K562 (cell line): Measurements from ENCODE around the gene ZER1. TPM values are rescaled to one million over a fixed set of nuclear protein-coding genes. Genes with fewer than 3 reads are reported as not detected.

ENCODE experiments used
- ARID4B ChIP-seq: sonication (generic); formaldehyde crosslinking; IDR thresholded peaks from 2 replicates; pipeline ENCODE4 v1.8.0; 2022; ENCODE audit warnings: mild to moderate bottlenecking, missing genetic modification reagents
- C11orf30 ChIP-seq: fragments of 450-650 bp; IDR thresholded peaks from 2 replicates; pipeline ENCODE4 v1.6.1; 2016; ENCODE audit warnings: low read depth, mild to moderate bottlenecking
- CREB1 ChIP-seq, 2 experiments: sonication (generic) in 1 of 2; formaldehyde crosslinking in 1 of 2; IDR thresholded peaks; 2 replicates each; pipeline versions ENCODE4 v1.6.1 to v1.8.0; 2012 to 2022; ENCODE audit warnings: inconsistent platforms in 1 of 2, mild to moderate bottlenecking in 1 of 2, missing genetic modification reagents in 1 of 2, moderate library complexity in 1 of 2
- FOSL1 ChIP-seq: fragments of 200-800 bp; sonication (Bioruptor generic); conservative IDR thresholded peaks from 2 replicates; pipeline ENCODE4 v1.6.1; 2016; ENCODE audit warnings: missing genetic modification characterization, missing compliant biosample characterization
- ILF3 ChIP-seq: fragments of 450-650 bp; IDR thresholded peaks from 2 replicates; pipeline ENCODE4 v1.6.1; 2018; ENCODE audit warnings: antibody characterized with exemption, mild to moderate bottlenecking, moderate library complexity, borderline replicate concordance
- MCM3 ChIP-seq: fragments of 450-650 bp; IDR thresholded peaks from 2 replicates; pipeline ENCODE4 v1.6.1; 2016
- MXI1 ChIP-seq: IDR thresholded peaks from 2 replicates; pipeline ENCODE4 v1.6.1; 2011; ENCODE audit warnings: low read depth, mild to moderate bottlenecking, improper control_type of control experiment, low read length
- RBM39 ChIP-seq: fragments of 200-400 bp; formaldehyde crosslinking; optimal IDR thresholded peaks from 2 replicates; pipeline ENCODE3; 2018; ENCODE audit warnings: low read depth, low read length
- SETDB1 ChIP-seq: IDR thresholded peaks from one replicate; pipeline ENCODE4 v1.6.1; 2012; ENCODE audit warnings: low read length, control low read depth, inconsistent platforms
- SUPT5H ChIP-seq: fragments of 450-650 bp; IDR thresholded peaks from 2 replicates; pipeline ENCODE4 v1.6.1; 2016
- TBL1XR1 ChIP-seq, 2 experiments: IDR thresholded peaks; 2 replicates each; pipeline ENCODE4 v1.6.1; 2012; ENCODE audit warnings: improper control_type of control experiment in 2 of 2, low read length in 2 of 2, mild to moderate bottlenecking in 1 of 2
- ZNF12 ChIP-seq: sonication (generic); formaldehyde crosslinking; IDR thresholded peaks from 2 replicates; pipeline ENCODE4 v1.4.0; 2020; ENCODE audit warnings: mild to moderate bottlenecking, missing genetic modification reagents
- ZNF766 ChIP-seq: fragments of 200-800 bp; sonication (Bioruptor generic); conservative IDR thresholded peaks from 2 replicates; pipeline ENCODE4 v1.6.1; 2016; ENCODE audit warnings: missing genetic modification characterization, missing compliant biosample characterization
- polyA plus RNA-seq, 8 experiments: library from polyadenylated mRNA; depleted of rRNA in 4 of 8; stranded (reverse) in 5 of 8; unstranded in 3 of 8; fragments of >200 nt; fragmentation: Nextera tagmentation in 2 of 8; fragmentation: Illumina TruSeq in 1 of 8; extraction: Ambion mirVana in 2 of 8; extraction: Trizol in 1 of 8; gene quantifications; 2 replicates each; pipeline versions ENCODE4 v1.2.1 to v1.2.3, GENCODE V29; 2011 to 2014; ENCODE audit warnings: inconsistent platforms in 1 of 8, missing spikeins in 1 of 8
- total RNA-seq, 7 experiments: library from RNA; depleted of rRNA in 6 of 7; stranded (reverse); fragments of >200 nt in 6 of 7; fragmentation: Illumina TruSeq in 2 of 7; extraction: Trizol in 2 of 7; gene quantifications; 2 replicates each; pipeline versions ENCODE4 v1.2.1 to v1.2.3, GENCODE V29; 2011 to 2021; ENCODE audit warnings: low replicate concordance in 1 of 7
- TF ChIP-seq, protein P1 (sequence below): fragments of 450-650 bp; conservative IDR thresholded peaks from 2 replicates; pipeline ENCODE4 v1.6.1; 2016; ENCODE audit warnings: missing genetic modification characterization, low read depth, mild to moderate bottlenecking, missing compliant biosample characterization, moderate library complexity
- TF ChIP-seq, protein P2 (sequence below): fragments of 450-650 bp; formaldehyde crosslinking; IDR thresholded peaks from 2 replicates; pipeline ENCODE4 v1.4.0; 2020; ENCODE audit warnings: mild to moderate bottlenecking, mixed read lengths
- TF ChIP-seq, protein P3 (sequence below), 2 experiments: fragments of 450-650 bp in 1 of 2; sonication (generic) in 1 of 2; formaldehyde crosslinking in 1 of 2; IDR thresholded peaks in 1 of 2; conservative IDR thresholded peaks in 1 of 2; 2 replicates each; pipeline versions ENCODE4 v1.6.1 to v1.8.1; 2016 to 2023; ENCODE audit warnings: mild to moderate bottlenecking in 2 of 2, moderate library complexity in 2 of 2, inconsistent platforms in 1 of 2, missing genetic modification reagents in 1 of 2
- TF ChIP-seq, protein P4 (sequence below): fragments of 250-450 bp; sonication (Bioruptor Pico); IDR thresholded peaks from 2 replicates; pipeline ENCODE4 v1.8.0; 2021; ENCODE audit warnings: mild to moderate bottlenecking, moderate library complexity

ZER1 gene
- total and polyA plus RNA-seq, 9 of the 15 experiments (the other 6 are each of a cell fraction or from before 2014, with no cell fraction given) = 0.07 to 10.7 (median 6.2) TPM

GRCh38 chr9:128688501-128689292, 83.0 kb downstream of the ZER1 start, which contains the start of gene SET (continued):
- TF ChIP-seq CREB1 (IDR thresholded peaks at IDR 0.05) (peak; percentile 68; the same call in 1 of the 2 replicates), CREB1 (CRISPR knock-in tag; IDR thresholded peaks at IDR 0.05) (no peak), ZNF12 (CRISPR knock-in tag) (peak; percentile 83), SUPT5H (peak; percentile 66), SETDB1 (no peak), TBL1XR1 (IDR thresholded peaks at IDR 0.05; ENCODE audit: low read length in 2 of 2) (no peak; a peak in 1 of 4 replicates), RBM39 (no peak), ILF3 (no peak), FOSL1 (tag) (0 out of 2 replicates have a peak, but pooled peaks have one; percentile 50), MXI1 (no peak), ZNF766 (CRISPR knock-in tag) (no peak), MCM3 (no peak), ARID4B (CRISPR knock-in tag) (peak; percentile 52; the same call in 1 of the 2 replicates), C11orf30 (no peak)
- TF ChIP-seq, protein P1, sequence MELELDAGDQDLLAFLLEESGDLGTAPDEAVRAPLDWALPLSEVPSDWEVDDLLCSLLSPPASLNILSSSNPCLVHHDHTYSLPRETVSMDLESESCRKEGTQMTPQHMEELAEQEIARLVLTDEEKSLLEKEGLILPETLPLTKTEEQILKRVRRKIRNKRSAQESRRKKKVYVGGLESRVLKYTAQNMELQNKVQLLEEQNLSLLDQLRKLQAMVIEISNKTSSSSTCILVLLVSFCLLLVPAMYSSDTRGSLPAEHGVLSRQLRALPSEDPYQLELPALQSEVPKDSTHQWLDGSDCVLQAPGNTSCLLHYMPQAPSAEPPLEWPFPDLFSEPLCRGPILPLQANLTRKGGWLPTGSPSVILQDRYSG (tag) = peak; percentile 91
- TF ChIP-seq, protein P2, sequence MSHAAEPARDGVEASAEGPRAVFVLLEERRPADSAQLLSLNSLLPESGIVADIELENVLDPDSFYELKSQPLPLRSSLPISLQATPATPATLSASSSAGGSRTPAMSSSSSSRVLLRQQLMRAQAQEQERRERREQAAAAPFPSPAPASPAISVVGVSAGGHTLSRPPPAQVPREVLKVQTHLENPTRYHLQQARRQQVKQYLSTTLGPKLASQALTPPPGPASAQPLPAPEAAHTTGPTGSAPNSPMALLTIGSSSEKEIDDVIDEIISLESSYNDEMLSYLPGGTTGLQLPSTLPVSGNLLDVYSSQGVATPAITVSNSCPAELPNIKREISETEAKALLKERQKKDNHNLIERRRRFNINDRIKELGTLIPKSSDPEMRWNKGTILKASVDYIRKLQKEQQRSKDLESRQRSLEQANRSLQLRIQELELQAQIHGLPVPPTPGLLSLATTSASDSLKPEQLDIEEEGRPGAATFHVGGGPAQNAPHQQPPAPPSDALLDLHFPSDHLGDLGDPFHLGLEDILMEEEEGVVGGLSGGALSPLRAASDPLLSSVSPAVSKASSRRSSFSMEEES = peak; percentile 94
- TF ChIP-seq, protein P3, sequence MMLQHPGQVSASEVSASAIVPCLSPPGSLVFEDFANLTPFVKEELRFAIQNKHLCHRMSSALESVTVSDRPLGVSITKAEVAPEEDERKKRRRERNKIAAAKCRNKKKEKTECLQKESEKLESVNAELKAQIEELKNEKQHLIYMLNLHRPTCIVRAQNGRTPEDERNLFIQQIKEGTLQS (IDR thresholded peaks at IDR 0.05) = no peak
- TF ChIP-seq, protein P3 (CRISPR knock-in tag; conservative IDR thresholded peaks at IDR 0.05) = peak; percentile 81
- TF ChIP-seq, protein P4, sequence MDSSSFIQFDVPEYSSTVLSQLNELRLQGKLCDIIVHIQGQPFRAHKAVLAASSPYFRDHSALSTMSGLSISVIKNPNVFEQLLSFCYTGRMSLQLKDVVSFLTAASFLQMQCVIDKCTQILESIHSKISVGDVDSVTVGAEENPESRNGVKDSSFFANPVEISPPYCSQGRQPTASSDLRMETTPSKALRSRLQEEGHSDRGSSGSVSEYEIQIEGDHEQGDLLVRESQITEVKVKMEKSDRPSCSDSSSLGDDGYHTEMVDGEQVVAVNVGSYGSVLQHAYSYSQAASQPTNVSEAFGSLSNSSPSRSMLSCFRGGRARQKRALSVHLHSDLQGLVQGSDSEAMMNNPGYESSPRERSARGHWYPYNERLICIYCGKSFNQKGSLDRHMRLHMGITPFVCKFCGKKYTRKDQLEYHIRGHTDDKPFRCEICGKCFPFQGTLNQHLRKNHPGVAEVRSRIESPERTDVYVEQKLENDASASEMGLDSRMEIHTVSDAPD (CRISPR knock-in tag) = 0 out of 2 replicates have a peak, but pooled peaks have one; percentile 52
